B cell (primary cell): Measurements from ENCODE around the gene EPB41L1. TPM values are rescaled to one million over a fixed set of nuclear protein-coding genes. Genes with fewer than 3 reads are reported as not detected.
A peak's percentile ranks its signal among the peaks of the same experiment; 100 is the strongest.

ENCODE experiments used
- ATAC-seq: fragments of 200-7000 bp; cut with Tn5 transposase; one replicate; pipeline ENCODE4 v1.10.0; 2021; ENCODE audit warnings: low read depth, mild to moderate bottlenecking, moderate number of reproducible peaks, moderate library complexity
- CTCF ChIA-PET: fragments of 350-600 bp; sonication (Branson Sonifier 250); formaldehyde crosslinking; loops from one replicate; lab custom pipeline; 2021; ENCODE audit warnings: antibody characterized with exemption, inconsistent platforms; lab: Charles Lee
- POLR2A ChIA-PET: fragments of 350-600 bp; sonication (Branson Sonifier 250); formaldehyde crosslinking; loops from one replicate; lab custom pipeline; 2021; ENCODE audit warnings: antibody characterized with exemption; lab: Charles Lee
- DNase-seq: peaks from one replicate; pipeline ENCODE4 v3.0.0; 2013
- H2AFZ ChIP-seq: 2 replicates; pipeline ENCODE4 v1.6.1; 2012; ENCODE audit warnings: mild to moderate bottlenecking, low read depth, low read length; ENCODE audit not compliant: insufficient read depth, poor library complexity, severe bottlenecking
- H3K27ac ChIP-seq, 2 donors: 1 replicate in 1 of 2; 2 replicates in 1 of 2; pipeline ENCODE4 v1.5.1; 2012 to 2013; ENCODE audit warnings: low read length in 2 of 2, mild to moderate bottlenecking in 2 of 2, moderate library complexity in 1 of 2
- H3K27me3 ChIP-seq, 4 experiments: fragments of 200-600 bp in 1 of 4; sonication (generic) in 1 of 4; replicated peaks in 1 of 4; 1 replicate in 2 of 4; 2 replicates in 2 of 4; pipeline versions ENCODE4 v1.6.1 to v1.7.0; 2013 to 2016; ENCODE audit warnings: low read length in 3 of 4, mild to moderate bottlenecking in 2 of 4, mixed read lengths in 1 of 4, moderate library complexity in 1 of 4; ENCODE audit not compliant: insufficient read depth in 4 of 4, control insufficient read depth in 3 of 4; ENCODE audit errors: control extremely low read depth in 1 of 4
- H3K36me3 ChIP-seq, 2 experiments: replicated peaks in 1 of 2; 1 replicate in 1 of 2; 2 replicates in 1 of 2; pipeline versions ENCODE4 v1.6.1 to v1.7.1; 2013; ENCODE audit warnings: low read length in 1 of 2; ENCODE audit not compliant: insufficient read depth in 2 of 2, control insufficient read depth in 1 of 2; ENCODE audit errors: control extremely low read depth in 1 of 2, extremely low read depth in 1 of 2
- H3K4me1 ChIP-seq, 2 donors: fragments of 200-600 bp in 1 of 2; sonication (generic) in 1 of 2; 1 replicate in 1 of 2; 2 replicates in 1 of 2; pipeline versions ENCODE4 v1.5.1 to v1.6.1; 2013 to 2017; ENCODE audit warnings: low read length in 2 of 2; ENCODE audit not compliant: control insufficient read depth in 2 of 2, insufficient read depth in 2 of 2
- H3K4me2 ChIP-seq: replicated peaks from 2 replicates; pipeline ENCODE3; 2012; ENCODE audit warnings: mild to moderate bottlenecking, low read depth, low read length; ENCODE audit not compliant: poor library complexity, severe bottlenecking
- H3K4me3 ChIP-seq, 5 experiments: fragments of 200-600 bp in 1 of 5; sonication (generic) in 1 of 5; 1 replicate in 3 of 5; 2 replicates in 2 of 5; pipeline versions ENCODE4 v1.5.1 to v1.7.0; 2011 to 2016; ENCODE audit warnings: low read length in 4 of 5, mild to moderate bottlenecking in 4 of 5, low read depth in 2 of 5, control low read depth in 1 of 5, moderate library complexity in 1 of 5; ENCODE audit not compliant: insufficient read depth in 1 of 5; ENCODE audit errors: control extremely low read depth in 1 of 5, extremely low read depth in 1 of 5
- H3K79me2 ChIP-seq: fragments of 200-600 bp; sonication (generic); one replicate; pipeline ENCODE4 v1.6.0; 2016; ENCODE audit warnings: low read length; ENCODE audit not compliant: control insufficient read depth, insufficient read depth
- H3K9ac ChIP-seq: fragments of 200-600 bp; sonication (generic); 2 replicates; pipeline ENCODE4 v1.6.1; 2017; ENCODE audit warnings: mild to moderate bottlenecking, low read length, moderate library complexity
- H3K9me3 ChIP-seq, 3 donors: one replicate each; pipeline versions ENCODE4 v1.6.1 to v1.7.1; 2013; ENCODE audit warnings: low read length in 2 of 3; ENCODE audit not compliant: control insufficient read depth in 2 of 3, insufficient read depth in 1 of 3; ENCODE audit errors: control extremely low read depth in 1 of 3
- H4K20me1 ChIP-seq: 2 replicates; pipeline ENCODE4 v1.6.0; 2012; ENCODE audit warnings: mild to moderate bottlenecking, low read length; ENCODE audit not compliant: insufficient read depth, control insufficient read depth, poor library complexity, severe bottlenecking
- H3K27ac Mint-ChIP-seq: one replicate; pipeline ENCODE4 v1.8.0; 2021; ENCODE audit warnings: mixed read lengths
- H3K27me3 Mint-ChIP-seq: one replicate; pipeline ENCODE4 v1.8.0; 2021; ENCODE audit warnings: mixed read lengths
- H3K4me1 Mint-ChIP-seq: one replicate; pipeline ENCODE4 v1.8.0; 2021; ENCODE audit warnings: mixed read lengths
- H3K4me3 Mint-ChIP-seq: one replicate; pipeline ENCODE4 v1.8.0; 2021; ENCODE audit warnings: mixed read lengths
- H3K9me3 Mint-ChIP-seq: one replicate; pipeline ENCODE4 v1.8.0; 2022; ENCODE audit warnings: mixed read lengths; ENCODE audit not compliant: insufficient read depth
- EZH2 ChIP-seq: IDR thresholded peaks from 2 replicates; pipeline ENCODE4 v1.6.1; 2012; ENCODE audit warnings: borderline replicate concordance, low read depth, mild to moderate bottlenecking, moderate library complexity, low read length; ENCODE audit not compliant: insufficient read depth, poor library complexity, severe bottlenecking
- WGBS: methylation state at CpG from one replicate; pipeline ENCODE4 v1.1.5; 2013; ENCODE audit warnings: missing lambda C conversion rate; ENCODE audit not compliant: insufficient coverage; 5-methylcytosine and 5-hydroxymethylcytosine counted together
- intact Hi-C: fragments of 100-400 bp; cut with micrococcal nuclease; formaldehyde crosslinking; loops from one replicate; pipeline ENCODE4 v1.10.0; 2022
- polyA plus RNA-seq: library from polyadenylated mRNA; depleted of rRNA; stranded (reverse); fragments of >200 nt; gene quantifications from 2 replicates; pipeline ENCODE4 v1.2.3, GENCODE V29; 2012
- total RNA-seq, 2 donors: library from RNA; stranded (reverse); fragments of 120-200 nt in 1 of 2; gene quantifications; 1 replicate in 1 of 2; 2 replicates in 1 of 2; pipeline versions ENCODE4 v1.2.3 to v1.2.4, GENCODE V29; 2013 to 2022
- TF ChIP-seq, protein P1 (sequence below): fragments of 200-600 bp; IDR thresholded peaks from one replicate; pipeline ENCODE4 v1.8.0; 2022; ENCODE audit warnings: antibody characterized with exemption, mild to moderate bottlenecking

EPB41L1 gene
- total and polyA plus RNA-seq, 2 donors (not counting 1 experiment from before 2014, with no cell fraction given), result 0.12 to 1.3 TPM

- Histone ChIP-seq H3K4me3 (no peak overlapping the region), H3K9ac (no peak overlapping the region), H3K4me2 (no peak overlapping the region), H3K4me1 (peaks cover 9 to 20% of the 10 kb centered on the region in 2 donors), H4K20me1 (no peaks in the 10 kb centered on the region), H3K9me3 (no peaks in the 10 kb centered on the region), H3K27ac (no peak overlapping the region), H3K36me3 (no peaks in the 10 kb centered on the region), H2AFZ (no peak overlapping the region), H3K79me2 (no peaks in the 10 kb centered on the region), H3K27me3 (no peaks in the 10 kb centered on the region)
- no peaks in the 10 kb centered on the region for H3K9me3 Mint-ChIP-seq
- DNase-seq, result no peak
- no peak overlapping the region for H3K27ac Mint-ChIP-seq
- CTCF ChIA-PET, result interaction anchor here (1.5 to 5.8 kb wide), 4 partner anchors 14 to 119 kb away, joined by 4 to 33 read pairs (median 16); no protein-coding TSS in a partner anchor
- intact Hi-C loops, result no loop called here
- peaks cover 21% of the 10 kb centered on the region for H3K4me1 Mint-ChIP-seq
- TF ChIP-seq, protein P1, sequence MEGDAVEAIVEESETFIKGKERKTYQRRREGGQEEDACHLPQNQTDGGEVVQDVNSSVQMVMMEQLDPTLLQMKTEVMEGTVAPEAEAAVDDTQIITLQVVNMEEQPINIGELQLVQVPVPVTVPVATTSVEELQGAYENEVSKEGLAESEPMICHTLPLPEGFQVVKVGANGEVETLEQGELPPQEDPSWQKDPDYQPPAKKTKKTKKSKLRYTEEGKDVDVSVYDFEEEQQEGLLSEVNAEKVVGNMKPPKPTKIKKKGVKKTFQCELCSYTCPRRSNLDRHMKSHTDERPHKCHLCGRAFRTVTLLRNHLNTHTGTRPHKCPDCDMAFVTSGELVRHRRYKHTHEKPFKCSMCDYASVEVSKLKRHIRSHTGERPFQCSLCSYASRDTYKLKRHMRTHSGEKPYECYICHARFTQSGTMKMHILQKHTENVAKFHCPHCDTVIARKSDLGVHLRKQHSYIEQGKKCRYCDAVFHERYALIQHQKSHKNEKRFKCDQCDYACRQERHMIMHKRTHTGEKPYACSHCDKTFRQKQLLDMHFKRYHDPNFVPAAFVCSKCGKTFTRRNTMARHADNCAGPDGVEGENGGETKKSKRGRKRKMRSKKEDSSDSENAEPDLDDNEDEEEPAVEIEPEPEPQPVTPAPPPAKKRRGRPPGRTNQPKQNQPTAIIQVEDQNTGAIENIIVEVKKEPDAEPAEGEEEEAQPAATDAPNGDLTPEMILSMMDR, result no peak
- TF ChIP-seq EZH2, result no peak
- H3K27me3 Mint-ChIP-seq, result no peaks in the 10 kb centered on the region
- 97% methylated on average over 3 of the region's 5 CpGs for WGBS
- ATAC-seq, result no peak
- H3K4me3 Mint-ChIP-seq, result no peak overlapping the region
- POLR2A ChIA-PET, result interaction anchor here (0.5 kb wide), 1 partner anchor 546 kb away, joined by 6 read pairs; no protein-coding TSS in a partner anchor
Measured at GRCh38 chr20:36113036-36113435, 41.5 kb upstream of the EPB41L1 start.

GRCh38 chr20:36113566-36114250, 40.8 kb upstream of the EPB41L1 start:
- ChIA-PET POLR2A (interaction anchor here (0.5 kb wide), 2 partner anchors 291 to 546 kb away, joined by 3 to 6 read pairs; no protein-coding TSS in a partner anchor), CTCF (interaction anchor here (1.5 to 5.8 kb wide), 4 partner anchors 15 to 120 kb away, joined by 4 to 33 read pairs (median 16); no protein-coding TSS in a partner anchor)
- Histone ChIP-seq H3K27me3 (no peaks in the 10 kb centered on the region), H2AFZ (peak overlapping the region; percentile 4), H3K9me3 (no peaks in the 10 kb centered on the region), H3K36me3 (no peaks in the 10 kb centered on the region), H3K27ac (no peak overlapping the region), H3K9ac (no peak overlapping the region), H4K20me1 (no peaks in the 10 kb centered on the region), H3K4me2 (peak overlapping the region; percentile 16), H3K4me1 (peaks cover 9 to 20% of the 10 kb centered on the region in 2 donors), H3K4me3 (no peak overlapping the region), H3K79me2 (no peaks in the 10 kb centered on the region)
- ATAC-seq (peak; percentile 76), DNase-seq (peak; percentile 63)
- intact Hi-C loops, result no loop called here
- TF ChIP-seq, protein P1, result no peak
- TF ChIP-seq EZH2, result no peak
- Mint-ChIP-seq H3K27me3 (no peaks in the 10 kb centered on the region), H3K4me3 (peak overlapping the region; percentile 7), H3K27ac (peak overlapping the region; percentile 37), H3K4me1 (peaks cover 21% of the 10 kb centered on the region), H3K9me3 (no peaks in the 10 kb centered on the region)
- WGBS, result 68% methylated on average over 10 of the region's 13 CpGs
